CD14-positive monocyte (primary cell): ENCODE data around the gene MYL3. TPM values are rescaled to one million over a fixed set of nuclear protein-coding genes. Genes with fewer than 3 reads are reported as not detected.

Experiments
- DNase-seq, 3 donors: peaks; one replicate each; pipeline ENCODE4 v3.0.0-alpha.2; 2011 to 2022
- H2AFZ ChIP-seq: 2 replicates; pipeline ENCODE4 v1.6.0; 2012; ENCODE audit warnings: mild to moderate bottlenecking, low read depth, low read length, inconsistent platforms; ENCODE audit not compliant: insufficient read depth, poor library complexity, severe bottlenecking
- H3K27ac ChIP-seq, 2 donors: 1 replicate in 1 of 2; 2 replicates in 1 of 2; pipeline ENCODE4 v1.5.1; 2012 to 2013; ENCODE audit warnings: low read length in 2 of 2, control low read depth in 1 of 2, inconsistent platforms in 1 of 2, low read depth in 1 of 2, mild to moderate bottlenecking in 1 of 2
- H3K27me3 ChIP-seq, 2 donors: one replicate each; pipeline versions ENCODE4 v1.6.0 to v1.6.1; 2011 to 2013; ENCODE audit warnings: low read length in 2 of 2; ENCODE audit not compliant: control insufficient read depth in 2 of 2, insufficient read depth in 2 of 2
- H3K36me3 ChIP-seq, 2 donors: replicated peaks in 1 of 2; 1 replicate in 1 of 2; 2 replicates in 1 of 2; pipeline versions ENCODE4 v1.5.1 to v1.6.1; 2012 to 2013; ENCODE audit warnings: low read length in 2 of 2, control low read depth in 1 of 2, inconsistent platforms in 1 of 2, mild to moderate bottlenecking in 1 of 2; ENCODE audit not compliant: insufficient read depth in 2 of 2, control insufficient read depth in 1 of 2
- H3K4me1 ChIP-seq, 2 donors: 1 replicate in 1 of 2; 2 replicates in 1 of 2; pipeline versions ENCODE4 v1.5.1 to v1.6.1; 2012 to 2013; ENCODE audit warnings: low read length in 2 of 2, control low read depth in 1 of 2, inconsistent platforms in 1 of 2, mild to moderate bottlenecking in 1 of 2, moderate library complexity in 1 of 2; ENCODE audit not compliant: insufficient read depth in 2 of 2, control insufficient read depth in 1 of 2
- H3K4me2 ChIP-seq: replicated peaks from 2 replicates; pipeline ENCODE3; 2012; ENCODE audit warnings: low read length, moderate library complexity, mild to moderate bottlenecking; ENCODE audit not compliant: poor library complexity, severe bottlenecking; ENCODE audit errors: extremely low read depth
- H3K4me3 ChIP-seq, 3 experiments: fragments of 200-600 bp in 1 of 3; sonication (generic) in 1 of 3; replicated peaks in 1 of 3; 1 replicate in 2 of 3; 2 replicates in 1 of 3; pipeline ENCODE4 v1.5.1; 2011 to 2013; ENCODE audit warnings: low read length in 3 of 3, mild to moderate bottlenecking in 3 of 3, control low read depth in 2 of 3, low read depth in 2 of 3, inconsistent platforms in 1 of 3, moderate library complexity in 1 of 3
- H3K79me2 ChIP-seq: 2 replicates; pipeline ENCODE4 v1.6.0; 2012; ENCODE audit warnings: mild to moderate bottlenecking, control low read depth, inconsistent platforms, low read length, moderate library complexity; ENCODE audit not compliant: insufficient read depth
- H3K9ac ChIP-seq: 2 replicates; pipeline ENCODE4 v1.6.0; 2017; ENCODE audit warnings: low read length, mild to moderate bottlenecking; ENCODE audit not compliant: insufficient read depth, poor library complexity, severe bottlenecking
- H3K9me3 ChIP-seq, 2 donors: replicated peaks in 1 of 2; 1 replicate in 1 of 2; 2 replicates in 1 of 2; pipeline versions ENCODE4 v1.5.1 to v1.6.1; 2012 to 2013; ENCODE audit warnings: low read length in 2 of 2, control low read depth in 1 of 2; ENCODE audit not compliant: control insufficient read depth in 1 of 2, insufficient read depth in 1 of 2
- H4K20me1 ChIP-seq: 2 replicates; pipeline ENCODE4 v1.6.0; 2012; ENCODE audit warnings: mild to moderate bottlenecking, low read length, control low read depth, moderate library complexity; ENCODE audit not compliant: insufficient read depth
- H3K27ac Mint-ChIP-seq, 7 donors: one replicate each; pipeline ENCODE4 v1.8.0; 2020; ENCODE audit warnings: mild to moderate bottlenecking in 7 of 7, mixed read lengths in 7 of 7, moderate library complexity in 6 of 7, inconsistent platforms in 2 of 7
- H3K27me3 Mint-ChIP-seq, 3 donors: one replicate each; pipeline ENCODE4 v1.8.0; 2021 to 2022; ENCODE audit warnings: low read depth in 3 of 3, mild to moderate bottlenecking in 3 of 3, mixed read lengths in 3 of 3, moderate library complexity in 3 of 3, inconsistent platforms in 1 of 3
- H3K36me3 Mint-ChIP-seq, 2 donors: one replicate each; pipeline ENCODE4 v1.8.0; 2020; ENCODE audit warnings: mixed read lengths in 2 of 2, inconsistent platforms in 1 of 2, mild to moderate bottlenecking in 1 of 2
- H3K4me1 Mint-ChIP-seq: one replicate; pipeline ENCODE4 v1.8.0; 2020; ENCODE audit warnings: mild to moderate bottlenecking, mixed read lengths
- H3K4me3 Mint-ChIP-seq, 2 donors: one replicate each; pipeline ENCODE4 v1.8.0; 2020; ENCODE audit warnings: mild to moderate bottlenecking in 2 of 2, mixed read lengths in 2 of 2, moderate library complexity in 1 of 2
- H3K9me3 Mint-ChIP-seq, 7 donors: one replicate each; pipeline ENCODE4 v1.8.0; 2020 to 2022; ENCODE audit warnings: mixed read lengths in 7 of 7, mild to moderate bottlenecking in 6 of 7, moderate library complexity in 6 of 7, inconsistent platforms in 2 of 7
- WGBS: methylation state at CpG from one replicate; pipeline ENCODE4 v1.1.5; 2013; ENCODE audit warnings: missing lambda C conversion rate; ENCODE audit not compliant: insufficient coverage; 5-methylcytosine and 5-hydroxymethylcytosine counted together
- intact Hi-C, 2 donors: fragments of 100-400 bp; cut with micrococcal nuclease; formaldehyde crosslinking; loops; one replicate each; pipeline versions ENCODE4 v1.15.0 to v1.15.1; 2023
- polyA plus RNA-seq, 3 donors: library from polyadenylated mRNA; depleted of rRNA in 1 of 3; unstranded in 2 of 3; stranded (reverse) in 1 of 3; fragments of 300-500 nt in 2 of 3; fragments of >200 nt in 1 of 3; fragmentation: Illumina TruSeq in 2 of 3; gene quantifications; 1 replicate in 2 of 3; 2 replicates in 1 of 3; pipeline ENCODE4 v1.2.3, GENCODE V29; 2012 to 2021
- TF ChIP-seq, protein P1 (sequence below): fragments of 200-600 bp; IDR thresholded peaks from one replicate; pipeline ENCODE4 v1.8.0; 2022; ENCODE audit warnings: antibody characterized with exemption, mild to moderate bottlenecking

MYL3 gene
- polyA plus RNA-seq, 3 donors: not detected

DNA sequence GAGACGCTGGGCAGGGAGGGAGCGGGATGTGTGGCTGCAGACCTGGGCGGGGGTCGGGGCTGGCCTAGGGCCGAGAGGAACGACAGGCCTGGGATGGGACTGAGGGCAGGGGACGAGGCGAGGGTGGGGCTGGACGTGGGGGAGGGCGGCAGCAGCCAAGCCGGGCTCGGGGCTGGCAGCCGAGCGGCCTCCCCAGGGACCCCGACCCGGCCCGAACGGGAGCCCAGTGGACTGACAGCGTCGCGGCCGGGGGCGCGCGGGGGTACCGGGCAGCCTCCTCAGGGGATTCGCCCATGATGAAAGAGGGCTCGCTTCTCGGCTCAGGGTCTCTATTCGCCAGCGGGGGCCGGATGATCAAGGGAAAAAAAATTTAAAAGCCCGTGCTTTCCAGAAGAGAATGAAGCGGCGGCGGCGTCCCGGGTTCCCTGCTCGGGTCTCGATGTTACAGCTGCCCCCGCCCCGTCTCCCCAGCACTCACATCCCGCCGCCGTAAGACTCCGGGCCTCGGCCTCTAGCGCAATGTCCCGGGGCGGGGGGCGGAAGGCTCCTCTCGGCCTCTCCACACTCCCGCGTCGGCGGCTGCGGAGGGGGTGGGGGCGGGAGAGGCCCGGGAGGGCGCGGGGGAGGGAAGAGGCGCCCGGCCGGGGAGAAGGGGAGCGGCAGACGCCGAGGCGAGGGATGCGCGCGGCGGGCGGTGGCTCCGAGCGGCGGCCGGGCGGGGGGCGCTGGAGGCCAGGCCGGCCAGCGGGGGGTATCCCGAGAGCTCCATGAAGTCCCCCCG, 18.5 kb upstream of the MYL3 start:
- no peak overlapping the region for H3K27ac Mint-ChIP-seq
- H3K4me1 ChIP-seq: peaks cover 12 to 19% of the 10 kb centered on the region in 2 donors
- H4K20me1 ChIP-seq: no peaks in the 10 kb centered on the region
- peak overlapping the region; percentile 63 for H2AFZ ChIP-seq
- intact Hi-C loops: no loop called here
- H3K9ac ChIP-seq: peak overlapping the region; percentile 54
- H3K9me3 ChIP-seq: peaks cover 0 to 8% of the 10 kb centered on the region in 2 donors
- H3K27me3 Mint-ChIP-seq: peaks cover 57 to 74% (median 60%) of the 10 kb centered on the region in 3 donors
- H3K4me3 Mint-ChIP-seq: peak overlapping the region; percentile 69 to 80
- H3K27ac ChIP-seq: no peak overlapping the region
- H3K9me3 Mint-ChIP-seq: peaks cover 0 to 14% (median 6%) of the 10 kb centered on the region in 7 donors
- peaks cover 12% of the 10 kb centered on the region for H3K4me1 Mint-ChIP-seq
- H3K36me3 ChIP-seq: no peaks in the 10 kb centered on the region
- no peaks in the 10 kb centered on the region for H3K79me2 ChIP-seq
- 2% methylated on average over 64 of the region's 83 CpGs for WGBS
- peak overlapping the region; percentile 85 for H3K4me2 ChIP-seq
- H3K4me3 ChIP-seq: peak overlapping the region in 1 of 3 experiments; percentile 75
- TF ChIP-seq, protein P1, sequence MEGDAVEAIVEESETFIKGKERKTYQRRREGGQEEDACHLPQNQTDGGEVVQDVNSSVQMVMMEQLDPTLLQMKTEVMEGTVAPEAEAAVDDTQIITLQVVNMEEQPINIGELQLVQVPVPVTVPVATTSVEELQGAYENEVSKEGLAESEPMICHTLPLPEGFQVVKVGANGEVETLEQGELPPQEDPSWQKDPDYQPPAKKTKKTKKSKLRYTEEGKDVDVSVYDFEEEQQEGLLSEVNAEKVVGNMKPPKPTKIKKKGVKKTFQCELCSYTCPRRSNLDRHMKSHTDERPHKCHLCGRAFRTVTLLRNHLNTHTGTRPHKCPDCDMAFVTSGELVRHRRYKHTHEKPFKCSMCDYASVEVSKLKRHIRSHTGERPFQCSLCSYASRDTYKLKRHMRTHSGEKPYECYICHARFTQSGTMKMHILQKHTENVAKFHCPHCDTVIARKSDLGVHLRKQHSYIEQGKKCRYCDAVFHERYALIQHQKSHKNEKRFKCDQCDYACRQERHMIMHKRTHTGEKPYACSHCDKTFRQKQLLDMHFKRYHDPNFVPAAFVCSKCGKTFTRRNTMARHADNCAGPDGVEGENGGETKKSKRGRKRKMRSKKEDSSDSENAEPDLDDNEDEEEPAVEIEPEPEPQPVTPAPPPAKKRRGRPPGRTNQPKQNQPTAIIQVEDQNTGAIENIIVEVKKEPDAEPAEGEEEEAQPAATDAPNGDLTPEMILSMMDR: no peak
- DNase-seq: no peak
- H3K36me3 Mint-ChIP-seq: peaks cover 0 to 13% of the 10 kb centered on the region in 2 donors
- peaks cover 28 to 60% of the 10 kb centered on the region in 2 donors for H3K27me3 ChIP-seq

DNA sequence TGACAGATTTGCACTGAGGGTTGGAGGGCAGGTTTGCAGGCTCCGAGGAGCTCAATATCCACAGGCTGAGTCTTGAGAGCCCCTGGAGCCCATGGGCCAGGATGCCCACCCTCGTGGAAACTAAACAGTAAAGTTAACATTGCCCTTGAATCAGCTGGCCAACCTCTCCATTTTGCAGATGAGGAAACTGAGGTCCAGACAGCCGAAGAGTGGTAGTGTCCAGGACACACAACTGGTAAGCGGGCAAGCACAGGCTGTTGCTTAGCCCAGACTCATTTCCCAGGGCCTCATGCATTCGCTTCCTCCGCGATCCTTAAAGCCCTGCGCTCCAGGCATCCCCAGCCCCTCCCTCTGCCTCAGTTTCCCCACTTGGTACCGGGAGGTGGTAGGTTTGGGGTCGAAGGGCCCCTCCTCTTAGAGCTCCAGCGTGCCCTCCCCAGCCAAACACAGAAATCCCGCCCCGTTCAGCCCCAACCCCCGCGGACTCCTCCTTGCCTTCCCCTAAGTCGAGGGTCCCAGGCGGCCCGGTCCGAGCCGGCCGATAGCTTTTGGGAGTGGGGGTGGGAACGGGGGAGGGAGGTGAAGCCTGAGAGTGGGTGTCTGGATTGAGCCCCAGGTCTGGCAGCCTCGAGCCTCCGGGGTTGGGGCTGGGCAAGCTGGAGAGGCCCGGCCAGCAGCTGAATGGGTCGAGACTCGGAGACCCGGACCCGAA, 17.8 kb upstream of the MYL3 start:
- Histone ChIP-seq H3K9ac (no peak overlapping the region), H3K79me2 (no peaks in the 10 kb centered on the region), H3K9me3 (peaks cover 0 to 8% of the 10 kb centered on the region in 2 donors), H3K4me1 (peaks cover 12 to 19% of the 10 kb centered on the region in 2 donors), H3K4me3 (no peak overlapping the region), H3K27ac (no peak overlapping the region), H3K27me3 (peaks cover 28 to 56% of the 10 kb centered on the region in 2 donors), H2AFZ (no peak overlapping the region), H3K4me2 (peak overlapping the region; percentile 85), H4K20me1 (no peaks in the 10 kb centered on the region), H3K36me3 (no peaks in the 10 kb centered on the region)
- intact Hi-C loops: no loop called here
- peaks cover 54 to 69% (median 56%) of the 10 kb centered on the region in 3 donors for H3K27me3 Mint-ChIP-seq
- peaks cover 12% of the 10 kb centered on the region for H3K4me1 Mint-ChIP-seq
- H3K4me3 Mint-ChIP-seq: peak overlapping the region; percentile 34 to 80
- H3K9me3 Mint-ChIP-seq: peaks cover 0 to 14% (median 6%) of the 10 kb centered on the region in 7 donors
- peaks cover 0 to 13% of the 10 kb centered on the region in 2 donors for H3K36me3 Mint-ChIP-seq
- H3K27ac Mint-ChIP-seq: no peak overlapping the region
- WGBS: 43% methylated on average over 12 of the region's 29 CpGs
- TF ChIP-seq, protein P1: no peak
- DNase-seq: no peak
